NCI-H2171 (cell line): ENCODE measurements around the gene CLIC2.
"Not testable (repeated sequence)": the region's sequence is repeated elsewhere in the genome, so short reads cannot be mapped to it uniquely, and the experiment has no call there.

Experiments used
- DNase-seq: peaks from one replicate; lab custom pipeline; 2025; lab: John Stamatoyannopoulos, UW

CLIC2 gene

GRCh38 chrX:155334486-155335336 lies at the start of gene CLIC2:
TSS of gene CLIC2 (minus strand) at chrX:155334614. CDS start at chrX:155334427, 187 bp downstream.
- DNase-seq = no peak

GRCh38 chrX:155382529-155382967 lies 48.1 kb upstream of the CLIC2 start:
- not testable (repeated sequence) for DNase-seq

GRCh38 chrX:155381843-155382528 lies 47.6 kb upstream of the CLIC2 start, which contains the start of gene F8A2:
TSS of gene F8A2 (plus strand) at chrX:155382095. CDS start at chrX:155382115, 20 bp downstream.
- DNase-seq = not testable (repeated sequence)

- DNase-seq = not testable (repeated sequence)
These were observed 45.4 kb upstream of the CLIC2 start for GRCh38 chrX:155379802-155380201.

- DNase-seq = not testable (repeated sequence)
These were observed 39.5 kb upstream of the CLIC2 start for GRCh38 chrX:155373777-155374458.

- DNase-seq = not testable (repeated sequence)
These were observed 29.3 kb upstream of the CLIC2 start for GRCh38 chrX:155363712-155364111.

GRCh38 chrX:155349448-155349847 lies 15.0 kb upstream of the CLIC2 start:
- not testable (repeated sequence) for DNase-seq

- not testable (repeated sequence) for DNase-seq
These were observed 11.3 kb upstream of the CLIC2 start for GRCh38 chrX:155345689-155346088.

GRCh38 chrX:155335337-155335712 lies 911 bp upstream of the CLIC2 start:
- DNase-seq = not testable (repeated sequence)

GRCh38 chrX:155333544-155334100 lies 792 bp downstream of the CLIC2 start:
- DNase-seq = no peak

- DNase-seq = no peak
These were observed 3.4 kb downstream of the CLIC2 start for GRCh38 chrX:155330992-155331391.

- no peak for DNase-seq
These were observed 5.1 kb downstream of the CLIC2 start for GRCh38 chrX:155329293-155329692.

GRCh38 chrX:155326610-155327009 lies 7.8 kb downstream of the CLIC2 start:
- DNase-seq = no peak

GRCh38 chrX:155314260-155314659 lies 20.2 kb downstream of the CLIC2 start:
- no peak for DNase-seq

- DNase-seq = no peak
These were observed 20.6 kb downstream of the CLIC2 start for GRCh38 chrX:155313766-155314165.

- no peak for DNase-seq
These were observed 40.6 kb downstream of the CLIC2 start for GRCh38 chrX:155293771-155294170.

- no peak for DNase-seq
These were observed 54.5 kb downstream of the CLIC2 start for GRCh38 chrX:155279873-155280272.

GRCh38 chrX:155270969-155271368 lies 63.4 kb downstream of the CLIC2 start:
- DNase-seq = no peak

- not testable (repeated sequence) for DNase-seq
These were observed 66.4 kb downstream of the CLIC2 start for GRCh38 chrX:155267995-155268394.

GRCh38 chrX:155266439-155266838 lies 68.0 kb downstream of the CLIC2 start:
- no peak for DNase-seq

GRCh38 chrX:155263854-155264628 lies 70.4 kb downstream of the CLIC2 start, which contains the start of gene RAB39B:
TSS of gene RAB39B (minus strand) at chrX:155264491. CDS start at chrX:155264288, 203 bp downstream.
- peak; percentile 54 for DNase-seq
